Sigmoid colon (tissue), 4 donors: ENCODE data around the gene SPTY2D1.

ENCODE experiments used
- POLR2A ChIP-seq, 2 donors: fragments of 450-650 bp; IDR thresholded peaks; one replicate each; pipeline ENCODE4 v1.6.1; 2016; ENCODE audit warnings: antibody characterized with exemption in 2 of 2, mild to moderate bottlenecking in 2 of 2, moderate library complexity in 2 of 2
- POLR2AphosphoS5 ChIP-seq, 4 donors: sonication (generic); formaldehyde crosslinking; IDR thresholded peaks; one replicate each; pipeline ENCODE4 v1.6.1; 2017; ENCODE audit warnings: antibody characterized with exemption in 4 of 4
- TF ChIP-seq, protein P1 (sequence below), 4 experiments: fragments of 450-650 bp in 3 of 4; fragments of 200-600 bp in 1 of 4; IDR thresholded peaks; one replicate each; pipeline ENCODE4 v1.5.1; 2016 to 2019; ENCODE audit warnings: antibody characterized with exemption in 4 of 4, mild to moderate bottlenecking in 3 of 4, moderate library complexity in 2 of 4

DNA sequence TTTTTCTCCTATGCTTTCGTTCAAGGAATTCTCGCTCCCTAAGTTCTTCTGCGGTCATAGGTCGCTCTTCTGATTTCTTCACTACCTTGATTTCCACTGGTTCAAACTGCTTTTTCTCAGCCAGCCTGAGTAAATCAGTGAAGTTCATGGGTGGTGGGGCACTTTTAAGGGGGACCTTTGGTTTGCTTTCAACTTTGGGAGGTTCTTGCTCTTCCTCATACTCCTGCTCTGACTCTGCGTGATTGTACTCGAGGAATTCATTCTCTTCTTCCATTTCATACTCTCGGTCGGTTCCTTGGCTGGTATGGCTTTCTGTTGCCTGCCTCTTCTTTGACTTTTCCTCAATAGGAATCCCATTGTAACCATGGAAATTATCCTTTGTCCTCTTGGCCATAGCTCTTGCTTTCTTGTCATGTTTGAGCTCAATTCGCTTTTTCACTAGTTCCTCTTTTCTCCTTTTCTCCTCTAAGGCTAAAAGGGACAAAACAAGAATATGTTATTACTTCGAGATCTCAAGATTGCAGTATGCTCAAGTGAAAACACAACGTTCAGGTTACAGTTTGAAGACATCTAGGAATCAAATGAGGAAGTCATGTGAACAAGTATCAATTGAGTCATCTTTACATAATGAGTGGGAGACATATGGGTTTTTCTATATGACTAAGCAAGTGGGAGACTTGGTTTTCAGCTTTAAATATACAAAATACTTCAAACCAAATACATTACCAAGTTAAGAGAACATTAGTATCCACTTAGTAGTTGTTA, 18.3 kb downstream of the SPTY2D1 start:
- TF ChIP-seq, protein P1, sequence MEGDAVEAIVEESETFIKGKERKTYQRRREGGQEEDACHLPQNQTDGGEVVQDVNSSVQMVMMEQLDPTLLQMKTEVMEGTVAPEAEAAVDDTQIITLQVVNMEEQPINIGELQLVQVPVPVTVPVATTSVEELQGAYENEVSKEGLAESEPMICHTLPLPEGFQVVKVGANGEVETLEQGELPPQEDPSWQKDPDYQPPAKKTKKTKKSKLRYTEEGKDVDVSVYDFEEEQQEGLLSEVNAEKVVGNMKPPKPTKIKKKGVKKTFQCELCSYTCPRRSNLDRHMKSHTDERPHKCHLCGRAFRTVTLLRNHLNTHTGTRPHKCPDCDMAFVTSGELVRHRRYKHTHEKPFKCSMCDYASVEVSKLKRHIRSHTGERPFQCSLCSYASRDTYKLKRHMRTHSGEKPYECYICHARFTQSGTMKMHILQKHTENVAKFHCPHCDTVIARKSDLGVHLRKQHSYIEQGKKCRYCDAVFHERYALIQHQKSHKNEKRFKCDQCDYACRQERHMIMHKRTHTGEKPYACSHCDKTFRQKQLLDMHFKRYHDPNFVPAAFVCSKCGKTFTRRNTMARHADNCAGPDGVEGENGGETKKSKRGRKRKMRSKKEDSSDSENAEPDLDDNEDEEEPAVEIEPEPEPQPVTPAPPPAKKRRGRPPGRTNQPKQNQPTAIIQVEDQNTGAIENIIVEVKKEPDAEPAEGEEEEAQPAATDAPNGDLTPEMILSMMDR (IDR thresholded peaks at IDR 0.05): no peak
- no peak for TF ChIP-seq POLR2A (IDR thresholded peaks at IDR 0.05)
- no peak for TF ChIP-seq POLR2AphosphoS5 (IDR thresholded peaks at IDR 0.05)
